ENCODE measurements around the gene BIN2. TPM values are rescaled to one million over a fixed set of nuclear protein-coding genes. Genes with fewer than 3 reads are reported as not detected.
"Not testable (repeated sequence)": the region's sequence is repeated elsewhere in the genome, so short reads cannot be mapped to it uniquely, and the experiment has no call there.

BIN2 gene
- total and polyA plus RNA-seq, 2 experiments from 2014 or later, result not detected

DNA sequence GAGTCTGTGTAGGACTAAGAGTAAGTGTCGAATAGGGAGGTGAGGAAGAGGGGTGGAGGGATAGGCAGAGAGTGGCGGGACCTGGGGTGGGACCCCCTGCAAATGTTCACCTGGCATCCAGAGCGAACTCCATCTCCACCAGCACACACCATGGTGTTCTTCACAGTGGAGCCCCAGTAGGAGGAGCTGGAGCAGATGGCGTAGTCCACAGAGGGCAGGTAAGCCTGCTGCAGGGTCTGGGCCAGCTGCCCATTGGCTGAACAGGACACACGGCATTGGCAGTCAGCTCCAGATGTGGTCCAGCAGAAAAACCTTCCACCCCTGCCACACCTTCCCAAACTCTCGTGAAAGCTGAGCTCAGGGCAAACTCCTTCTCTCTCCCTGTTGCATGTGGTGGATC, 15.8 kb upstream of the BIN2 start:
- DNase-seq, result no peak
- H3K9me3 ChIP-seq (ENCODE audit: low read depth), result no peaks in the 10 kb centered on the region
- no peaks in the 10 kb centered on the region for H3F3A ChIP-seq (ENCODE audit: insufficient read depth)
- H3K79me2 ChIP-seq (ENCODE audit: insufficient read depth), result no peaks in the 10 kb centered on the region
- WGBS, 2 experiments (ENCODE audit: low coverage in 1 of 2, low lambda C conversion rate in 2 of 2, missing lambda C conversion rate in 2 of 2), result 74 to 75% methylated on average over 6 of the region's 6 CpGs
- no peak overlapping the region for H3K27ac ChIP-seq
- in situ Hi-C loops (cut with MboI), result loop anchor here (10.0 kb wide), 2 partner anchors 75 to 295 kb away; partner anchors contain the start of gene LETMD1
- H3K9me2 ChIP-seq (ENCODE audit: insufficient read depth), result no peaks in the 10 kb centered on the region
- H3K36me3 ChIP-seq (ENCODE audit: low read depth), result no peaks in the 10 kb centered on the region
- H3K4me1 ChIP-seq (ENCODE audit: insufficient read depth), result no peaks in the 10 kb centered on the region
- no peak overlapping the region for H3K9ac ChIP-seq
- no peaks in the 10 kb centered on the region for H4K20me1 ChIP-seq (ENCODE audit: insufficient read depth)
- H2AFZ ChIP-seq, result no peak overlapping the region
- H3K4me2 ChIP-seq (ENCODE audit: unreplicated experiment), result no peak overlapping the region
- no peak overlapping the region for H3K4me3 ChIP-seq
- no peaks in the 10 kb centered on the region for H3K27me3 ChIP-seq (replicated peaks; ENCODE audit: insufficient read depth)
- TF ChIP-seq EZH2 (IDR thresholded peaks at IDR 0.05; ENCODE audit: insufficient read depth, poor library complexity, severe bottlenecking) (no peak), EZH2phosphoT487 (IDR thresholded peaks at IDR 0.05; ENCODE audit: insufficient read depth, low read depth) (no peak)

DNA sequence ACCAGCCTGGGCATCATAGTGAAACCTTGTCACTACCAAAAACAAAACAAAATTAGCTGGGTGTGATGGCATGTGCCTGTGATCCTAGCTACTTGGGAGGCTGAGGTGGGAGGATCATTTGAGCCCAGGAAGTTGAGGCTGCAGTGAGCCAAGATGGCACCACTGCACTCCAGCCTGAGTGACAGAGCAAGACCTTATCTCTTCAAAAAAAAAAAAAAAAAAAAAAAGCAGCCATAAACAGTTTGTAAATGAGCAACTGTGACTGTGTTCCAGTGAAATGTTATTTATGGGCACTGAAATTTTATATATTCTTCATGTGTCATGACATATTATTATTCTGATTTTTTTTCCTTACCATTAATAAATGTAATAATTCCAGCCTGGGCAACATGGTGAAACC, 13.4 kb upstream of the BIN2 start:
- H3K27me3 ChIP-seq (replicated peaks; ENCODE audit: insufficient read depth); in situ Hi-C loops (cut with MboI); H3K4me1 ChIP-seq (ENCODE audit: insufficient read depth); H3K9me3 ChIP-seq (ENCODE audit: low read depth); H3K4me2 ChIP-seq (ENCODE audit: unreplicated experiment); H3K79me2 ChIP-seq (ENCODE audit: insufficient read depth); DNase-seq; H2AFZ ChIP-seq; H3K4me3 ChIP-seq; H3K9ac ChIP-seq; H4K20me1 ChIP-seq (ENCODE audit: insufficient read depth); H3K36me3 ChIP-seq (ENCODE audit: low read depth); H3K9me2 ChIP-seq (ENCODE audit: insufficient read depth); H3K27ac ChIP-seq; H3F3A ChIP-seq (ENCODE audit: insufficient read depth): not testable (repeated sequence)

DNA sequence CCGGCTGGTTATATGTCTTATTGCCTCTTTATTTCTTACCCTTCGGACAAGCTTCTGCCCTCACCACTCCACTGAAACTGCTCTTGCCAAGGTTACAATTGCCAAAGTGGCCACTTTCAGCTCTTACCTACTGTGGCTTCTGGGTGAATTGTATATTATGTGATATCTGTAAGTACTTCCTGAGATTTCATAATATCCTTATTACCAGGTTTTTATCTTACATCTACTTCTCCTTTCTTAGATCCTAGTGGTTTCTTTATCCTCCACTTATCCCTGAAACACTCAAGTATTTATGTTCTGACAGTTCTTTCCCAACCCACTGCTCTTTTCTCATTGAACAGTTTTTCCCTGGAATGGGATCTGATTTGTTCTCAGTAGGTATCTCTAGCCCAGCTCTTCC, 12.0 kb upstream of the BIN2 start:
- H4K20me1 ChIP-seq (ENCODE audit: insufficient read depth), result no peaks in the 10 kb centered on the region
- H3F3A ChIP-seq (ENCODE audit: insufficient read depth), result no peaks in the 10 kb centered on the region
- H3K36me3 ChIP-seq (ENCODE audit: low read depth), result no peaks in the 10 kb centered on the region
- 47 to 48% methylated on average over 2 of the region's 2 CpGs for WGBS, 2 experiments (ENCODE audit: low coverage in 1 of 2, low lambda C conversion rate in 2 of 2, missing lambda C conversion rate in 2 of 2)
- in situ Hi-C loops (cut with MboI), result no loop called here
- no peaks in the 10 kb centered on the region for H3K4me1 ChIP-seq (ENCODE audit: insufficient read depth)
- no peak overlapping the region for H3K27ac ChIP-seq
- no peaks in the 10 kb centered on the region for H3K9me3 ChIP-seq (ENCODE audit: low read depth)
- DNase-seq, result no peak
- H3K9ac ChIP-seq, result no peak overlapping the region
- H3K79me2 ChIP-seq (ENCODE audit: insufficient read depth), result no peaks in the 10 kb centered on the region
- H3K4me2 ChIP-seq (ENCODE audit: unreplicated experiment), result no peak overlapping the region
- no peak overlapping the region for H2AFZ ChIP-seq
- no peak overlapping the region for H3K4me3 ChIP-seq
- TF ChIP-seq EZH2 (IDR thresholded peaks at IDR 0.05; ENCODE audit: insufficient read depth, poor library complexity, severe bottlenecking) (no peak), EZH2phosphoT487 (IDR thresholded peaks at IDR 0.05; ENCODE audit: insufficient read depth, low read depth) (no peak)
- no peaks in the 10 kb centered on the region for H3K27me3 ChIP-seq (replicated peaks; ENCODE audit: insufficient read depth)
- H3K9me2 ChIP-seq (ENCODE audit: insufficient read depth), result no peaks in the 10 kb centered on the region

DNA sequence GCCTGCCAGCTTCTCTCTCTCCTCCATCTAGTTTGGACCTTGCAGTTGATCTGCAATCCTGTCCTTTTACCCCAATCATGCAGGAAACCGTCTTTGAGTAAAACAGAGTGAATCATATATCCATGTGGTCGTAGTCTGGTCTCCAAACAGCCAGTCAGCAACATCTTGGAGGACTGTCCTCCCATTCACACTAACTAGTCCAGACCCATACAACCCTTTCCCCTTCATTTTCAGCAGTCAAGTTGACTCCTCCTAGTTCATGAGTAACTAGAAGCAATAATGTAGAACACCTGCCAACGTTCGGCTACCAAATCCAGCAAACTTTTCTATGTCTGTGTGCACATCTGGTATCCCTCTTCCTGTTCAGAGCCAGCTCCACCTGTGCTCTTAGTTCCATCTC, 10.8 kb upstream of the BIN2 start:
- no peaks in the 10 kb centered on the region for H3K36me3 ChIP-seq (ENCODE audit: low read depth)
- no peaks in the 10 kb centered on the region for H3K27me3 ChIP-seq (replicated peaks; ENCODE audit: insufficient read depth)
- 24 to 30% methylated on average over 4 of the region's 4 CpGs for WGBS, 2 experiments (ENCODE audit: low coverage in 1 of 2, low lambda C conversion rate in 2 of 2, missing lambda C conversion rate in 2 of 2)
- H3K9me3 ChIP-seq (ENCODE audit: low read depth), result no peaks in the 10 kb centered on the region
- no peaks in the 10 kb centered on the region for H3F3A ChIP-seq (ENCODE audit: insufficient read depth)
- no peak overlapping the region for H3K4me3 ChIP-seq
- H3K9me2 ChIP-seq (ENCODE audit: insufficient read depth), result no peaks in the 10 kb centered on the region
- in situ Hi-C loops (cut with MboI), result no loop called here
- no peaks in the 10 kb centered on the region for H4K20me1 ChIP-seq (ENCODE audit: insufficient read depth)
- TF ChIP-seq EZH2phosphoT487 (IDR thresholded peaks at IDR 0.05; ENCODE audit: insufficient read depth, low read depth) (no peak), EZH2 (IDR thresholded peaks at IDR 0.05; ENCODE audit: insufficient read depth, poor library complexity, severe bottlenecking) (no peak)
- no peaks in the 10 kb centered on the region for H3K4me1 ChIP-seq (ENCODE audit: insufficient read depth)
- no peak overlapping the region for H3K27ac ChIP-seq
- H3K79me2 ChIP-seq (ENCODE audit: insufficient read depth), result no peaks in the 10 kb centered on the region
- no peak overlapping the region for H3K9ac ChIP-seq
- no peak overlapping the region for H2AFZ ChIP-seq
- no peak overlapping the region for H3K4me2 ChIP-seq (ENCODE audit: unreplicated experiment)
- peak; percentile 34 for DNase-seq

DNA sequence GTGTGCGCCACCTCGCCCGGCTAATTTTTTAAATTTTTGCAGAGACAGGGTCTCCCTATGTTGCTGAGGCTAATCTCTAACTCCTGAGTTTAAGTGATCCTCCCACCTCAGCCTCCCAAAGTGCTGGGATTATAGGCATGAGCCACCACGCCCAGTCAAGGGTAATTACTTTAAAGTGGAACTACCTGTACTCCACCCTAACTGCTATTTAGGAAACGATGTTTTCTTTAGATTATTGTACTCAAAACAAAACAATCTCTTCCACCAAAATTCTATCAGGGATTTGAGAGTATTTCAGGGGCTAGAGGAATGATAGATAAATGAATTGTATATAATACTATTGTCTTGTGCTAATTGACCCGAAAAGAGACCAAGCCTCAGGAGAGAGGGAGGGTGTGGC, 9.6 kb upstream of the BIN2 start:
- H3K9me3 ChIP-seq (ENCODE audit: low read depth), result no peaks in the 10 kb centered on the region
- 81 to 82% methylated on average over 6 of the region's 6 CpGs for WGBS, 2 experiments (ENCODE audit: low coverage in 1 of 2, low lambda C conversion rate in 2 of 2, missing lambda C conversion rate in 2 of 2)
- in situ Hi-C loops (cut with MboI), result no loop called here
- no peaks in the 10 kb centered on the region for H3K4me1 ChIP-seq (ENCODE audit: insufficient read depth)
- no peaks in the 10 kb centered on the region for H3K9me2 ChIP-seq (ENCODE audit: insufficient read depth)
- no peak overlapping the region for H3K4me2 ChIP-seq (ENCODE audit: unreplicated experiment)
- no peak for TF ChIP-seq EZH2 (IDR thresholded peaks at IDR 0.05; ENCODE audit: insufficient read depth, poor library complexity, severe bottlenecking)
- no peak for DNase-seq
- no peaks in the 10 kb centered on the region for H3F3A ChIP-seq (ENCODE audit: insufficient read depth)
- no peaks in the 10 kb centered on the region for H3K36me3 ChIP-seq (ENCODE audit: low read depth)
- no peaks in the 10 kb centered on the region for H3K27me3 ChIP-seq (replicated peaks; ENCODE audit: insufficient read depth)
- no peak overlapping the region for H2AFZ ChIP-seq
- H3K9ac ChIP-seq, result no peak overlapping the region
- H3K79me2 ChIP-seq (ENCODE audit: insufficient read depth), result no peaks in the 10 kb centered on the region
- no peaks in the 10 kb centered on the region for H4K20me1 ChIP-seq (ENCODE audit: insufficient read depth)
- no peak overlapping the region for H3K4me3 ChIP-seq
- H3K27ac ChIP-seq, result no peak overlapping the region
